ENCODE data around the gene SUN1. TPM values are rescaled to one million over a fixed set of nuclear protein-coding genes. Genes with fewer than 3 reads are reported as not detected.

SUN1 gene
- total RNA-seq, 1 experiment from 2014 or later: 158 TPM

DNA sequence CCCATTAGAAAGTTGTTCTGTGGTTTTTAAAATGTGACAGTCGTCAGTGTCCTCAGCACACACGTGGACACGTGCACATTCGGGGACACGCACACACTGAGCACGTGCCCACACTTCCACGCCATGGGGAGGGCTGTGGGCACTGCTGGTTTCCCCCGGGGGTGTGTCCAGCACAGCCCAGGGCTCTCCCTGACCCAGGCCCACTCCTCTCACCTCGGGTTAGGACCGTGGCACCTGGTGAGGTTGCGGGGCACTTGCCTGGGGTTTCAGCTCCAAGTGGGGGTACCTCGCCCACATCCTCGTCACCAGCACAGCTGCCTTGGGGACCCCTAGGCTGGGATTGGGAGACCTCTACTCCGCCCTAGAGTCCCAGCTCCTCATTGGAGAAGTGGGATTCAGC, 64.8 kb downstream of the SUN1 start:
- peaks cover 38% of the 10 kb centered on the region for H3K36me3 Mint-ChIP-seq
- H3K4me3 Mint-ChIP-seq: no peak overlapping the region
- TF ChIP-seq, protein P1, sequence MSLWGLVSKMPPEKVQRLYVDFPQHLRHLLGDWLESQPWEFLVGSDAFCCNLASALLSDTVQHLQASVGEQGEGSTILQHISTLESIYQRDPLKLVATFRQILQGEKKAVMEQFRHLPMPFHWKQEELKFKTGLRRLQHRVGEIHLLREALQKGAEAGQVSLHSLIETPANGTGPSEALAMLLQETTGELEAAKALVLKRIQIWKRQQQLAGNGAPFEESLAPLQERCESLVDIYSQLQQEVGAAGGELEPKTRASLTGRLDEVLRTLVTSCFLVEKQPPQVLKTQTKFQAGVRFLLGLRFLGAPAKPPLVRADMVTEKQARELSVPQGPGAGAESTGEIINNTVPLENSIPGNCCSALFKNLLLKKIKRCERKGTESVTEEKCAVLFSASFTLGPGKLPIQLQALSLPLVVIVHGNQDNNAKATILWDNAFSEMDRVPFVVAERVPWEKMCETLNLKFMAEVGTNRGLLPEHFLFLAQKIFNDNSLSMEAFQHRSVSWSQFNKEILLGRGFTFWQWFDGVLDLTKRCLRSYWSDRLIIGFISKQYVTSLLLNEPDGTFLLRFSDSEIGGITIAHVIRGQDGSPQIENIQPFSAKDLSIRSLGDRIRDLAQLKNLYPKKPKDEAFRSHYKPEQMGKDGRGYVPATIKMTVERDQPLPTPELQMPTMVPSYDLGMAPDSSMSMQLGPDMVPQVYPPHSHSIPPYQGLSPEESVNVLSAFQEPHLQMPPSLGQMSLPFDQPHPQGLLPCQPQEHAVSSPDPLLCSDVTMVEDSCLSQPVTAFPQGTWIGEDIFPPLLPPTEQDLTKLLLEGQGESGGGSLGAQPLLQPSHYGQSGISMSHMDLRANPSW (CRISPR knock-in tag; conservative IDR thresholded peaks at IDR 0.05; ENCODE audit: low read depth): no peak
- TF ChIP-seq, protein P2, sequence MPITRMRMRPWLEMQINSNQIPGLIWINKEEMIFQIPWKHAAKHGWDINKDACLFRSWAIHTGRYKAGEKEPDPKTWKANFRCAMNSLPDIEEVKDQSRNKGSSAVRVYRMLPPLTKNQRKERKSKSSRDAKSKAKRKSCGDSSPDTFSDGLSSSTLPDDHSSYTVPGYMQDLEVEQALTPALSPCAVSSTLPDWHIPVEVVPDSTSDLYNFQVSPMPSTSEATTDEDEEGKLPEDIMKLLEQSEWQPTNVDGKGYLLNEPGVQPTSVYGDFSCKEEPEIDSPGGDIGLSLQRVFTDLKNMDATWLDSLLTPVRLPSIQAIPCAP (CRISPR knock-in tag; IDR thresholded peaks at IDR 0.05): no peak
- POLR2A ChIA-PET: no interaction called here
- H3K27ac Mint-ChIP-seq: no peak overlapping the region; the same call in 1 of the 2 replicates
- DNase-seq (ENCODE audit: low spot score) (no peak), ATAC-seq (no peak)
- CTCF ChIA-PET: interaction anchor here (2.2 kb wide), 1 partner anchor 24 kb away, joined by 8 read pairs; no protein-coding TSS in a partner anchor
- no peaks in the 10 kb centered on the region for H3K9me3 Mint-ChIP-seq
- H3K27me3 Mint-ChIP-seq (ENCODE audit: low read depth): no peaks in the 10 kb centered on the region; the same call in 1 of the 2 replicates
- H3K4me1 Mint-ChIP-seq: no peaks in the 10 kb centered on the region

DNA sequence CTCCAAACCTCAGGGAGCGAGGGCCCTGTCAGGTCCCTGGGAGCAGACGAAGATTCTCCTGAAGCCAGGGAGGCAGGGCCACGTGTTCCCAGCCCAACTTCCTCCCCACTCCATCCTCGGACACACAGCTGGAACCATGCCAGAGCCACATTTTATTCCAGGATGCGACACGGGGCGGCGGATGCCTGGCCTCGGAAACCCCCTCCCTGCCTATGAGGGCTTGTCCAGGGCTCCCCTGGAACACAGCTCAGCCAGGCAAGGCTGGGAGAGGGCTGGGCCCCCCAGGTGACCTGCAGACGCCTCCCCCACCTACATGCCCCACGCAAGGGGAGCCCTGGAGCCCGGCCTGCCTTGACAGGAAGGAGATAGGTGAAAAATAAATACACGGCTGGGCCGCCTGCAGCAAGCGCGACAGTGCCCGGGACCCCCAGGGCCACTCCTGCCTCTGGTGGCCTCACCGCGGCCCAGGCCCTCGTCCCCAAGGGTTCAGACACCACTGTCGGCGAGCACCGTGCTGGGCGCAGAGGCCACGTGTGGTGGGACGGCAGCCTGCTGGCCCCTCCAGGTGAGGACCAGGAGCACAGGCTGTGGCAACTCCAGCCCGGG, 65.6 kb downstream of the SUN1 start:
- no peaks in the 10 kb centered on the region for H3K4me1 Mint-ChIP-seq

More for the DNA sequence above, 65.6 kb downstream of the SUN1 start:
- H3K27ac Mint-ChIP-seq: no peak overlapping the region
- POLR2A ChIA-PET: no interaction called here
- H3K4me3 Mint-ChIP-seq: no peak overlapping the region
- CTCF ChIA-PET: interaction anchor here (2.2 kb wide), 1 partner anchor 25 kb away, joined by 8 read pairs; no protein-coding TSS in a partner anchor
- peaks cover 30% of the 10 kb centered on the region for H3K36me3 Mint-ChIP-seq
- ATAC-seq: no peak
- no peak for DNase-seq (ENCODE audit: low spot score)
- peaks cover 4% of the 10 kb centered on the region for H3K27me3 Mint-ChIP-seq (ENCODE audit: low read depth)
- TF ChIP-seq ZNF423 (CRISPR knock-in tag; IDR thresholded peaks at IDR 0.05): no peak
- TF ChIP-seq ZNF121 (CRISPR knock-in tag; IDR thresholded peaks at IDR 0.05): no peak
- TF ChIP-seq GRHL2 (CRISPR knock-in tag; IDR thresholded peaks at IDR 0.05; ENCODE audit: insufficient replicate concordance, severe bottlenecking): no peak
- TF ChIP-seq, protein P3, sequence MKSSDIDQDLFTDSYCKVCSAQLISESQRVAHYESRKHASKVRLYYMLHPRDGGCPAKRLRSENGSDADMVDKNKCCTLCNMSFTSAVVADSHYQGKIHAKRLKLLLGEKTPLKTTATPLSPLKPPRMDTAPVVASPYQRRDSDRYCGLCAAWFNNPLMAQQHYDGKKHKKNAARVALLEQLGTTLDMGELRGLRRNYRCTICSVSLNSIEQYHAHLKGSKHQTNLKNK (CRISPR knock-in tag; IDR thresholded peaks at IDR 0.05): no peak
- no peak for TF ChIP-seq EMX1 (CRISPR knock-in tag; IDR thresholded peaks at IDR 0.05)
- TF ChIP-seq TEAD4 (CRISPR knock-in tag; IDR thresholded peaks at IDR 0.05): no peak
- TF ChIP-seq, protein P4, sequence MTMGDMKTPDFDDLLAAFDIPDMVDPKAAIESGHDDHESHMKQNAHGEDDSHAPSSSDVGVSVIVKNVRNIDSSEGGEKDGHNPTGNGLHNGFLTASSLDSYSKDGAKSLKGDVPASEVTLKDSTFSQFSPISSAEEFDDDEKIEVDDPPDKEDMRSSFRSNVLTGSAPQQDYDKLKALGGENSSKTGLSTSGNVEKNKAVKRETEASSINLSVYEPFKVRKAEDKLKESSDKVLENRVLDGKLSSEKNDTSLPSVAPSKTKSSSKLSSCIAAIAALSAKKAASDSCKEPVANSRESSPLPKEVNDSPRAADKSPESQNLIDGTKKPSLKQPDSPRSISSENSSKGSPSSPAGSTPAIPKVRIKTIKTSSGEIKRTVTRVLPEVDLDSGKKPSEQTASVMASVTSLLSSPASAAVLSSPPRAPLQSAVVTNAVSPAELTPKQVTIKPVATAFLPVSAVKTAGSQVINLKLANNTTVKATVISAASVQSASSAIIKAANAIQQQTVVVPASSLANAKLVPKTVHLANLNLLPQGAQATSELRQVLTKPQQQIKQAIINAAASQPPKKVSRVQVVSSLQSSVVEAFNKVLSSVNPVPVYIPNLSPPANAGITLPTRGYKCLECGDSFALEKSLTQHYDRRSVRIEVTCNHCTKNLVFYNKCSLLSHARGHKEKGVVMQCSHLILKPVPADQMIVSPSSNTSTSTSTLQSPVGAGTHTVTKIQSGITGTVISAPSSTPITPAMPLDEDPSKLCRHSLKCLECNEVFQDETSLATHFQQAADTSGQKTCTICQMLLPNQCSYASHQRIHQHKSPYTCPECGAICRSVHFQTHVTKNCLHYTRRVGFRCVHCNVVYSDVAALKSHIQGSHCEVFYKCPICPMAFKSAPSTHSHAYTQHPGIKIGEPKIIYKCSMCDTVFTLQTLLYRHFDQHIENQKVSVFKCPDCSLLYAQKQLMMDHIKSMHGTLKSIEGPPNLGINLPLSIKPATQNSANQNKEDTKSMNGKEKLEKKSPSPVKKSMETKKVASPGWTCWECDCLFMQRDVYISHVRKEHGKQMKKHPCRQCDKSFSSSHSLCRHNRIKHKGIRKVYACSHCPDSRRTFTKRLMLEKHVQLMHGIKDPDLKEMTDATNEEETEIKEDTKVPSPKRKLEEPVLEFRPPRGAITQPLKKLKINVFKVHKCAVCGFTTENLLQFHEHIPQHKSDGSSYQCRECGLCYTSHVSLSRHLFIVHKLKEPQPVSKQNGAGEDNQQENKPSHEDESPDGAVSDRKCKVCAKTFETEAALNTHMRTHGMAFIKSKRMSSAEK (CRISPR knock-in tag; IDR thresholded peaks at IDR 0.05; ENCODE audit: borderline replicate concordance): no peak
- TF ChIP-seq MXD4 (CRISPR knock-in tag; IDR thresholded peaks at IDR 0.05; ENCODE audit: borderline replicate concordance): no peak
- TF ChIP-seq IRF2 (CRISPR knock-in tag; IDR thresholded peaks at IDR 0.05; ENCODE audit: borderline replicate concordance, low read depth): peak; percentile 48; the same call in 1 of the 2 replicates
- TF ChIP-seq, protein P5, sequence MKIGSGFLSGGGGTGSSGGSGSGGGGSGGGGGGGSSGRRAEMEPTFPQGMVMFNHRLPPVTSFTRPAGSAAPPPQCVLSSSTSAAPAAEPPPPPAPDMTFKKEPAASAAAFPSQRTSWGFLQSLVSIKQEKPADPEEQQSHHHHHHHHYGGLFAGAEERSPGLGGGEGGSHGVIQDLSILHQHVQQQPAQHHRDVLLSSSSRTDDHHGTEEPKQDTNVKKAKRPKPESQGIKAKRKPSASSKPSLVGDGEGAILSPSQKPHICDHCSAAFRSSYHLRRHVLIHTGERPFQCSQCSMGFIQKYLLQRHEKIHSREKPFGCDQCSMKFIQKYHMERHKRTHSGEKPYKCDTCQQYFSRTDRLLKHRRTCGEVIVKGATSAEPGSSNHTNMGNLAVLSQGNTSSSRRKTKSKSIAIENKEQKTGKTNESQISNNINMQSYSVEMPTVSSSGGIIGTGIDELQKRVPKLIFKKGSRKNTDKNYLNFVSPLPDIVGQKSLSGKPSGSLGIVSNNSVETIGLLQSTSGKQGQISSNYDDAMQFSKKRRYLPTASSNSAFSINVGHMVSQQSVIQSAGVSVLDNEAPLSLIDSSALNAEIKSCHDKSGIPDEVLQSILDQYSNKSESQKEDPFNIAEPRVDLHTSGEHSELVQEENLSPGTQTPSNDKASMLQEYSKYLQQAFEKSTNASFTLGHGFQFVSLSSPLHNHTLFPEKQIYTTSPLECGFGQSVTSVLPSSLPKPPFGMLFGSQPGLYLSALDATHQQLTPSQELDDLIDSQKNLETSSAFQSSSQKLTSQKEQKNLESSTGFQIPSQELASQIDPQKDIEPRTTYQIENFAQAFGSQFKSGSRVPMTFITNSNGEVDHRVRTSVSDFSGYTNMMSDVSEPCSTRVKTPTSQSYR (CRISPR knock-in tag; IDR thresholded peaks at IDR 0.05): no peak
- TF ChIP-seq NR1H2 (CRISPR knock-in tag; IDR thresholded peaks at IDR 0.05): no peak
- TF ChIP-seq, protein P6, sequence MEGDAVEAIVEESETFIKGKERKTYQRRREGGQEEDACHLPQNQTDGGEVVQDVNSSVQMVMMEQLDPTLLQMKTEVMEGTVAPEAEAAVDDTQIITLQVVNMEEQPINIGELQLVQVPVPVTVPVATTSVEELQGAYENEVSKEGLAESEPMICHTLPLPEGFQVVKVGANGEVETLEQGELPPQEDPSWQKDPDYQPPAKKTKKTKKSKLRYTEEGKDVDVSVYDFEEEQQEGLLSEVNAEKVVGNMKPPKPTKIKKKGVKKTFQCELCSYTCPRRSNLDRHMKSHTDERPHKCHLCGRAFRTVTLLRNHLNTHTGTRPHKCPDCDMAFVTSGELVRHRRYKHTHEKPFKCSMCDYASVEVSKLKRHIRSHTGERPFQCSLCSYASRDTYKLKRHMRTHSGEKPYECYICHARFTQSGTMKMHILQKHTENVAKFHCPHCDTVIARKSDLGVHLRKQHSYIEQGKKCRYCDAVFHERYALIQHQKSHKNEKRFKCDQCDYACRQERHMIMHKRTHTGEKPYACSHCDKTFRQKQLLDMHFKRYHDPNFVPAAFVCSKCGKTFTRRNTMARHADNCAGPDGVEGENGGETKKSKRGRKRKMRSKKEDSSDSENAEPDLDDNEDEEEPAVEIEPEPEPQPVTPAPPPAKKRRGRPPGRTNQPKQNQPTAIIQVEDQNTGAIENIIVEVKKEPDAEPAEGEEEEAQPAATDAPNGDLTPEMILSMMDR (IDR thresholded peaks at IDR 0.05): no peak
- TF ChIP-seq, protein P7, sequence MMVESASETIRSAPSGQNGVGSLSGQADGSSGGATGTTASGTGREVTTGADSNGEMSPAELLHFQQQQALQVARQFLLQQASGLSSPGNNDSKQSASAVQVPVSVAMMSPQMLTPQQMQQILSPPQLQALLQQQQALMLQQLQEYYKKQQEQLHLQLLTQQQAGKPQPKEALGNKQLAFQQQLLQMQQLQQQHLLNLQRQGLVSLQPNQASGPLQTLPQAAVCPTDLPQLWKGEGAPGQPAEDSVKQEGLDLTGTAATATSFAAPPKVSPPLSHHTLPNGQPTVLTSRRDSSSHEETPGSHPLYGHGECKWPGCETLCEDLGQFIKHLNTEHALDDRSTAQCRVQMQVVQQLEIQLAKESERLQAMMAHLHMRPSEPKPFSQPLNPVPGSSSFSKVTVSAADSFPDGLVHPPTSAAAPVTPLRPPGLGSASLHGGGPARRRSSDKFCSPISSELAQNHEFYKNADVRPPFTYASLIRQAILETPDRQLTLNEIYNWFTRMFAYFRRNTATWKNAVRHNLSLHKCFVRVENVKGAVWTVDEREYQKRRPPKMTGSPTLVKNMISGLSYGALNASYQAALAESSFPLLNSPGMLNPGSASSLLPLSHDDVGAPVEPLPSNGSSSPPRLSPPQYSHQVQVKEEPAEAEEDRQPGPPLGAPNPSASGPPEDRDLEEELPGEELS (CRISPR knock-in tag; IDR thresholded peaks at IDR 0.05): no peak
- TF ChIP-seq TCF7 (CRISPR knock-in tag; IDR thresholded peaks at IDR 0.05; ENCODE audit: low read depth): 0 out of 2 replicates have a peak, but pooled peaks have one; percentile 13
- TF ChIP-seq HMGA2 (CRISPR knock-in tag; IDR thresholded peaks at IDR 0.05): no peak
- TF ChIP-seq, protein P8, sequence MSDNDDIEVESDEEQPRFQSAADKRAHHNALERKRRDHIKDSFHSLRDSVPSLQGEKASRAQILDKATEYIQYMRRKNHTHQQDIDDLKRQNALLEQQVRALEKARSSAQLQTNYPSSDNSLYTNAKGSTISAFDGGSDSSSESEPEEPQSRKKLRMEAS (CRISPR knock-in tag; IDR thresholded peaks at IDR 0.05): no peak
- H3K9me3 Mint-ChIP-seq: no peaks in the 10 kb centered on the region
